GM23338 (cell line): ENCODE measurements around the gene BICRAL. TPM values are rescaled to one million over a fixed set of nuclear protein-coding genes. Genes with fewer than 3 reads are reported as not detected.

Experiments used
- ATAC-seq: fragments of 200-7000 bp; cut with Tn5 transposase; 3 replicates; pipeline ENCODE4 v1.9.1; 2020
- DNase-seq: peaks from one replicate; pipeline ENCODE4 v3.0.0-alpha.2; 2015; ENCODE audit warnings: low spot score
- H2AFZ ChIP-seq: fragments of 200-600 bp; sonication (generic); 2 replicates; pipeline ENCODE4 v1.8.0; 2016; ENCODE audit warnings: antibody characterized with exemption, mild to moderate bottlenecking, moderate library complexity
- H3F3A ChIP-seq: fragments of 200-600 bp; sonication (generic); replicated peaks from 2 replicates; pipeline ENCODE4 v1.8.0; 2017; ENCODE audit warnings: antibody characterized with exemption, mixed run types, low read depth
- H3K27ac ChIP-seq: fragments of 200-600 bp; sonication (generic); 2 replicates; pipeline ENCODE4 v1.6.1; 2016; ENCODE audit warnings: low read depth
- H3K27me3 ChIP-seq: fragments of 200-600 bp; sonication (generic); 2 replicates; pipeline ENCODE4 v1.8.0; 2016; ENCODE audit warnings: mild to moderate bottlenecking, mixed run types, moderate library complexity; ENCODE audit not compliant: insufficient read depth
- H3K36me3 ChIP-seq: fragments of 200-600 bp; sonication (generic); 2 replicates; pipeline ENCODE4 v1.8.0; 2016; ENCODE audit warnings: mild to moderate bottlenecking; ENCODE audit not compliant: insufficient read depth
- H3K4me1 ChIP-seq: fragments of 200-600 bp; sonication (generic); 2 replicates; pipeline ENCODE4 v1.8.0; 2016; ENCODE audit warnings: mild to moderate bottlenecking, moderate library complexity; ENCODE audit not compliant: insufficient read depth
- H3K4me2 ChIP-seq: fragments of 200-600 bp; sonication (generic); 2 replicates; pipeline ENCODE4 v1.7.1; 2017; ENCODE audit warnings: mixed run types
- H3K4me3 ChIP-seq: fragments of 200-600 bp; sonication (generic); 2 replicates; pipeline ENCODE4 v1.6.1; 2016; ENCODE audit warnings: mixed run types
- H3K79me2 ChIP-seq: fragments of 200-600 bp; sonication (generic); replicated peaks from 2 replicates; pipeline ENCODE4 v1.8.0; 2017; ENCODE audit warnings: mild to moderate bottlenecking; ENCODE audit not compliant: insufficient read depth
- H3K9me2 ChIP-seq: fragments of 200-600 bp; sonication (generic); 2 replicates; pipeline ENCODE4 v1.8.0; 2017; ENCODE audit not compliant: insufficient read depth
- H4K20me1 ChIP-seq: fragments of 200-600 bp; sonication (generic); replicated peaks from 2 replicates; pipeline ENCODE4 v1.8.0; 2017; ENCODE audit warnings: mild to moderate bottlenecking; ENCODE audit not compliant: insufficient read depth
- H3K27ac Mint-ChIP-seq: 2 replicates; pipeline ENCODE4 v1.8.0; 2020; ENCODE audit warnings: inconsistent platforms, mild to moderate bottlenecking, moderate library complexity, mixed read lengths
- H3K27me3 Mint-ChIP-seq: 3 replicates; pipeline ENCODE4 v1.8.0; 2022; ENCODE audit warnings: low read depth, mild to moderate bottlenecking, moderate library complexity, mixed read lengths, inconsistent platforms; ENCODE audit not compliant: insufficient read depth, poor library complexity
- H3K36me3 Mint-ChIP-seq: 3 replicates; pipeline ENCODE4 v1.8.0; 2021; ENCODE audit warnings: low read depth, mild to moderate bottlenecking, inconsistent platforms, moderate library complexity, mixed read lengths
- H3K4me1 Mint-ChIP-seq: 3 replicates; pipeline ENCODE4 v1.8.0; 2020; ENCODE audit warnings: mild to moderate bottlenecking, inconsistent platforms, mixed read lengths
- H3K4me3 Mint-ChIP-seq: 3 replicates; pipeline ENCODE4 v1.8.0; 2021; ENCODE audit warnings: moderate library complexity, mild to moderate bottlenecking, inconsistent platforms, mixed read lengths
- H3K9me3 Mint-ChIP-seq: 3 replicates; pipeline ENCODE4 v1.8.0; 2020; ENCODE audit warnings: moderate library complexity, mild to moderate bottlenecking, inconsistent platforms, mixed read lengths
- polyA plus RNA-seq: library from polyadenylated mRNA; unstranded; fragments of >200 nt; fragmentation: Nextera tagmentation; extraction: Ambion mirVana; gene quantifications from 2 replicates; pipeline ENCODE4 v1.2.1, GENCODE V29; 2016
- total RNA-seq: library from RNA; depleted of rRNA; stranded (reverse); fragments of >200 nt; shearing (Covaris generic); gene quantifications from 2 replicates; pipeline ENCODE4 v1.2.3, GENCODE V29; 2014
- TF ChIP-seq, protein P1 (sequence below), 2 experiments: fragments of 200-600 bp in 1 of 2; sonication (generic) in 1 of 2; conservative IDR thresholded peaks; 2 replicates each; pipeline versions ENCODE4 v1.5.1 to v1.6.1; 2016 to 2017; ENCODE audit warnings: antibody characterized with exemption in 2 of 2, low read depth in 2 of 2, mild to moderate bottlenecking in 2 of 2, moderate library complexity in 1 of 2
- TF ChIP-seq, protein P2 (sequence below): fragments of 250-450 bp; sonication (Bioruptor Pico); IDR thresholded peaks from 2 replicates; pipeline ENCODE4 v1.5.0; 2020; ENCODE audit warnings: mild to moderate bottlenecking, moderate library complexity

The BICRAL gene
- total and polyA plus RNA-seq, 2 experiments from 2014 or later, result 3.4 to 11.7 TPM

DNA sequence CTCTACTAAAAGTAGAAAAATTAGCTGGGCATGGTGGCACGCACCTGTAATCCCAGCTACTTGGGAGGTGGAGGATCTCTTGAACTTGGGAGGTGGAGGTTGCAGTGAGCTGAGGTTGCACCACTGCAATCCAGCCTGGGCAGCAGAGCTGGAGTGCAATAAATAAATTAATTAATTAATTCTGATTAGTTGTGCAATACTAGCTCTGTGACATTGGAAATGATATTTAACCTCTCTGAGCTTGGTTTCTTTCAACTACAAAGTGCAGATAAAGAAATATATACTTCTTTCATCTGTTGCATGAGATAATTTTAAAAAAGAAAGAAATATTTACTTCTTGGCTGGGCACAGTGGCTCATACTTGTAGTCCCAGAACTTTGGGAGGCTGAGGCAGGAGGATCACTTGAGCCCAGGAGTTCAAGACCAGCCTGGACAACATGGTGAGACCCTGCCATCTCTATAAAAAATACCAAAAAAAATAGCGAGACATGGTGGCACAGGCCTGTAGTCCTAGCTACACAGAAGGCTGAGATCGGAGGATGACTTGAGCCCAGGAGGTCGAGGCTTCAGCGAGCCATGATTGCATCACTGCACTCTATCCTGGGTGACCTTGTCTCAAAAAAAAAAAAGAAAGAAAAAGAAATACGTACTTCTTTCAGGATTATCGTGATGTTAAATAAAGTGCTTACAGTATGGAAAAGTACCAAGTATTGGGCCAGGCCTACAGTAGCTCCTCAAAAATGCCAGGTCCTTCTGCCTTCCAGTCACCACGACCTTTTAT, 20.4 kb upstream of the BICRAL start:
- Histone ChIP-seq H3K79me2 (0 out of 2 replicates have a peak, but pooled peaks cover 11% of the 10 kb centered on the region), H3K36me3 (no peaks in the 10 kb centered on the region), H3K27me3 (no peaks in the 10 kb centered on the region), H3K9me2 (no peaks in the 10 kb centered on the region), H3K4me1 (peaks cover 38% of the 10 kb centered on the region), H3K27ac (peak overlapping the region; percentile 43; the same call in 1 of the 2 replicates), H3K4me3 (0 out of 2 replicates have a peak overlapping the region, but pooled peaks have one; percentile 4), H3F3A (peaks cover 4% of the 10 kb centered on the region; the same call in 1 of the 2 replicates), H2AFZ (no peak overlapping the region), H3K4me2 (peak overlapping the region; percentile 34; the same call in 1 of the 2 replicates), H4K20me1 (no peaks in the 10 kb centered on the region)
- Mint-ChIP-seq H3K27me3 (peaks cover 1% of the 10 kb centered on the region), H3K27ac (no peak overlapping the region), H3K36me3 (peaks cover 9% of the 10 kb centered on the region), H3K9me3 (no peaks in the 10 kb centered on the region), H3K4me1 (peaks cover 40% of the 10 kb centered on the region), H3K4me3 (no peak overlapping the region)
- ATAC-seq (no peak), DNase-seq (no peak)
- TF ChIP-seq, protein P1, sequence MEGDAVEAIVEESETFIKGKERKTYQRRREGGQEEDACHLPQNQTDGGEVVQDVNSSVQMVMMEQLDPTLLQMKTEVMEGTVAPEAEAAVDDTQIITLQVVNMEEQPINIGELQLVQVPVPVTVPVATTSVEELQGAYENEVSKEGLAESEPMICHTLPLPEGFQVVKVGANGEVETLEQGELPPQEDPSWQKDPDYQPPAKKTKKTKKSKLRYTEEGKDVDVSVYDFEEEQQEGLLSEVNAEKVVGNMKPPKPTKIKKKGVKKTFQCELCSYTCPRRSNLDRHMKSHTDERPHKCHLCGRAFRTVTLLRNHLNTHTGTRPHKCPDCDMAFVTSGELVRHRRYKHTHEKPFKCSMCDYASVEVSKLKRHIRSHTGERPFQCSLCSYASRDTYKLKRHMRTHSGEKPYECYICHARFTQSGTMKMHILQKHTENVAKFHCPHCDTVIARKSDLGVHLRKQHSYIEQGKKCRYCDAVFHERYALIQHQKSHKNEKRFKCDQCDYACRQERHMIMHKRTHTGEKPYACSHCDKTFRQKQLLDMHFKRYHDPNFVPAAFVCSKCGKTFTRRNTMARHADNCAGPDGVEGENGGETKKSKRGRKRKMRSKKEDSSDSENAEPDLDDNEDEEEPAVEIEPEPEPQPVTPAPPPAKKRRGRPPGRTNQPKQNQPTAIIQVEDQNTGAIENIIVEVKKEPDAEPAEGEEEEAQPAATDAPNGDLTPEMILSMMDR (conservative IDR thresholded peaks at IDR 0.05; ENCODE audit: low read depth in 2 of 2), result no peak
- TF ChIP-seq, protein P2, sequence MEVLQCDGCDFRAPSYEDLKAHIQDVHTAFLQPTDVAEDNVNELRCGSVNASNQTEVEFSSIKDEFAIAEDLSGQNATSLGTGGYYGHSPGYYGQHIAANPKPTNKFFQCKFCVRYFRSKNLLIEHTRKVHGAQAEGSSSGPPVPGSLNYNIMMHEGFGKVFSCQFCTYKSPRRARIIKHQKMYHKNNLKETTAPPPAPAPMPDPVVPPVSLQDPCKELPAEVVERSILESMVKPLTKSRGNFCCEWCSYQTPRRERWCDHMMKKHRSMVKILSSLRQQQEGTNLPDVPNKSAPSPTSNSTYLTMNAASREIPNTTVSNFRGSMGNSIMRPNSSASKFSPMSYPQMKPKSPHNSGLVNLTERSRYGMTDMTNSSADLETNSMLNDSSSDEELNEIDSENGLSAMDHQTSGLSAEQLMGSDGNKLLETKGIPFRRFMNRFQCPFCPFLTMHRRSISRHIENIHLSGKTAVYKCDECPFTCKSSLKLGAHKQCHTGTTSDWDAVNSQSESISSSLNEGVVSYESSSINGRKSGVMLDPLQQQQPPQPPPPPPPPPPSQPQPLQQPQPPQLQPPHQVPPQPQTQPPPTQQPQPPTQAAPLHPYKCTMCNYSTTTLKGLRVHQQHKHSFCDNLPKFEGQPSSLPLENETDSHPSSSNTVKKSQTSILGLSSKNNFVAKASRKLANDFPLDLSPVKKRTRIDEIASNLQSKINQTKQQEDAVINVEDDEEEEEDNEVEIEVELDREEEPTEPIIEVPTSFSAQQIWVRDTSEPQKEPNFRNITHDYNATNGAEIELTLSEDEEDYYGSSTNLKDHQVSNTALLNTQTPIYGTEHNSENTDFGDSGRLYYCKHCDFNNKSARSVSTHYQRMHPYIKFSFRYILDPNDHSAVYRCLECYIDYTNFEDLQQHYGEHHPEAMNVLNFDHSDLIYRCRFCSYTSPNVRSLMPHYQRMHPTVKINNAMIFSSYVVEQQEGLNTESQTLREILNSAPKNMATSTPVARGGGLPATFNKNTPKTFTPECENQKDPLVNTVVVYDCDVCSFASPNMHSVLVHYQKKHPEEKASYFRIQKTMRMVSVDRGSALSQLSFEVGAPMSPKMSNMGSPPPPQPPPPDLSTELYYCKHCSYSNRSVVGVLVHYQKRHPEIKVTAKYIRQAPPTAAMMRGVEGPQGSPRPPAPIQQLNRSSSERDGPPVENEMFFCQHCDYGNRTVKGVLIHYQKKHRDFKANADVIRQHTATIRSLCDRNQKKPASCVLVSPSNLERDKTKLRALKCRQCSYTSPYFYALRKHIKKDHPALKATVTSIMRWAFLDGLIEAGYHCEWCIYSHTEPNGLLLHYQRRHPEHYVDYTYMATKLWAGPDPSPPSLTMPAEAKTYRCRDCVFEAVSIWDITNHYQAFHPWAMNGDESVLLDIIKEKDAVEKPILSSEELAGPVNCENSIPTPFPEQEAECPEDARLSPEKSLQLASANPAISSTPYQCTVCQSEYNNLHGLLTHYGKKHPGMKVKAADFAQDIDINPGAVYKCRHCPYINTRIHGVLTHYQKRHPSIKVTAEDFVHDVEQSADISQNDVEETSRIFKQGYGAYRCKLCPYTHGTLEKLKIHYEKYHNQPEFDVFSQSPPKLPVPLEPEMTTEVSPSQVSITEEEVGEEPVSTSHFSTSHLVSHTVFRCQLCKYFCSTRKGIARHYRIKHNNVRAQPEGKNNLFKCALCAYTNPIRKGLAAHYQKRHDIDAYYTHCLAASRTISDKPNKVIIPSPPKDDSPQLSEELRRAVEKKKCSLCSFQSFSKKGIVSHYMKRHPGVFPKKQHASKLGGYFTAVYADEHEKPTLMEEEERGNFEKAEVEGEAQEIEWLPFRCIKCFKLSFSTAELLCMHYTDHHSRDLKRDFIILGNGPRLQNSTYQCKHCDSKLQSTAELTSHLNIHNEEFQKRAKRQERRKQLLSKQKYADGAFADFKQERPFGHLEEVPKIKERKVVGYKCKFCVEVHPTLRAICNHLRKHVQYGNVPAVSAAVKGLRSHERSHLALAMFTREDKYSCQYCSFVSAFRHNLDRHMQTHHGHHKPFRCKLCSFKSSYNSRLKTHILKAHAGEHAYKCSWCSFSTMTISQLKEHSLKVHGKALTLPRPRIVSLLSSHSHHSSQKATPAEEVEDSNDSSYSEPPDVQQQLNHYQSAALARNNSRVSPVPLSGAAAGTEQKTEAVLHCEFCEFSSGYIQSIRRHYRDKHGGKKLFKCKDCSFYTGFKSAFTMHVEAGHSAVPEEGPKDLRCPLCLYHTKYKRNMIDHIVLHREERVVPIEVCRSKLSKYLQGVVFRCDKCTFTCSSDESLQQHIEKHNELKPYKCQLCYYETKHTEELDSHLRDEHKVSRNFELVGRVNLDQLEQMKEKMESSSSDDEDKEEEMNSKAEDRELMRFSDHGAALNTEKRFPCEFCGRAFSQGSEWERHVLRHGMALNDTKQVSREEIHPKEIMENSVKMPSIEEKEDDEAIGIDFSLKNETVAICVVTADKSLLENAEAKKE (CRISPR knock-in tag), result no peak
